Ectodermal cell (in vitro differentiated cells): ENCODE results near the gene AIP.

ENCODE experiments used
- H3K27ac ChIP-seq: 2 replicates; pipeline ENCODE4 v1.7.0; 2013; ENCODE audit warnings: mild to moderate bottlenecking, low read depth, low read length; ENCODE audit not compliant: insufficient read depth, poor library complexity, severe bottlenecking
- H3K27me3 ChIP-seq: 2 replicates; pipeline ENCODE4 v1.7.0; 2013; ENCODE audit warnings: mild to moderate bottlenecking, low read length; ENCODE audit not compliant: insufficient read depth, control insufficient read depth, poor library complexity, severe bottlenecking
- H3K36me3 ChIP-seq: one replicate; pipeline ENCODE4 v1.7.0; 2013; ENCODE audit warnings: low read length; ENCODE audit not compliant: control insufficient read depth, insufficient read depth
- H3K4me1 ChIP-seq: one replicate; pipeline ENCODE4 v1.7.0; 2013; ENCODE audit warnings: low read length; ENCODE audit not compliant: control insufficient read depth, insufficient read depth
- H3K4me3 ChIP-seq: 2 replicates; pipeline ENCODE4 v1.7.0; 2013; ENCODE audit warnings: low read depth, low read length, control low read depth; ENCODE audit not compliant: insufficient read depth
- H3K9me3 ChIP-seq: 2 replicates; pipeline ENCODE4 v1.7.0; 2013; ENCODE audit warnings: mild to moderate bottlenecking, low read length, moderate library complexity; ENCODE audit not compliant: control insufficient read depth
- WGBS, 2 experiments: methylation state at CpG; one replicate each; pipeline ENCODE4 v1.1.7; 2013; ENCODE audit warnings: missing lambda C conversion rate in 2 of 2; 5-methylcytosine and 5-hydroxymethylcytosine counted together

The AIP gene

DNA sequence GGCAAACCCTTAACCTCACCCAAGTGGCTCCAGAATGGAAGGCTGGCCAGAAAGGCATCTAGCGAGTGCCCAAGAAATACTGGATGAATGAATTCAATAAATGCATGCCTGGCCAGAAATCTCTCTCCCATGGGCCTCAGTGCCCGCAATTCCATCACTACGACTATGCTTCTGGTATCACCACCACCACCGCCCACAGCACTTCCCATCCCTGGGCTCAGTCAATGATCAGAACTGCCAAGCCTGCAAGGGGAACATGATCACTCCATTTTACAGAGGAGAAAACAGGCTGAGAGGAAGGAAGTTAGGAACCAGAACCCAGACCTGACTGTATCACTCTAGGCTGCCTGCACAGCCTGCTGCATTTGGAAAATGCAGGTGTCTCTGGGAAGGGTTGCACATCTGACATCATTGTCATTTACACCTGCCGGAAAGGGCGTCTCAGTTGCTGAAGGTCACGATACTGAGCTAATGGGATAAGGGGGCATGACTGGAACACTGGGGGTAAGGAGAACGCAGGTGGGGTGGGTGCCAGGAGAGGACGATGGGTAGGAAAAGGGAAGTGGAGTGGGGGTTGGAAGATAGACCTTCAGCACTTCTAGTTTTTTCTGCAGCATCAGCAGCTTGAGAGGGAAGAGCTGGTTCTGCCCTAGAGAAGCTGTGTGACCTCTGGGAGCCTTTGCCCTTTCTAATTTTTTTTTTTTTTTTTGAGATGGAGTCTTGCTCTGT, 33.5 kb upstream of the AIP start:
- Histone ChIP-seq H3K4me1 (peaks cover 5% of the 10 kb centered on the region), H3K36me3 (no peaks in the 10 kb centered on the region), H3K27me3 (no peaks in the 10 kb centered on the region), H3K4me3 (no peak overlapping the region), H3K9me3 (no peaks in the 10 kb centered on the region), H3K27ac (no peak overlapping the region)
- 90 to 95% methylated on average over 9 of the region's 9 CpGs for WGBS, 2 experiments

DNA sequence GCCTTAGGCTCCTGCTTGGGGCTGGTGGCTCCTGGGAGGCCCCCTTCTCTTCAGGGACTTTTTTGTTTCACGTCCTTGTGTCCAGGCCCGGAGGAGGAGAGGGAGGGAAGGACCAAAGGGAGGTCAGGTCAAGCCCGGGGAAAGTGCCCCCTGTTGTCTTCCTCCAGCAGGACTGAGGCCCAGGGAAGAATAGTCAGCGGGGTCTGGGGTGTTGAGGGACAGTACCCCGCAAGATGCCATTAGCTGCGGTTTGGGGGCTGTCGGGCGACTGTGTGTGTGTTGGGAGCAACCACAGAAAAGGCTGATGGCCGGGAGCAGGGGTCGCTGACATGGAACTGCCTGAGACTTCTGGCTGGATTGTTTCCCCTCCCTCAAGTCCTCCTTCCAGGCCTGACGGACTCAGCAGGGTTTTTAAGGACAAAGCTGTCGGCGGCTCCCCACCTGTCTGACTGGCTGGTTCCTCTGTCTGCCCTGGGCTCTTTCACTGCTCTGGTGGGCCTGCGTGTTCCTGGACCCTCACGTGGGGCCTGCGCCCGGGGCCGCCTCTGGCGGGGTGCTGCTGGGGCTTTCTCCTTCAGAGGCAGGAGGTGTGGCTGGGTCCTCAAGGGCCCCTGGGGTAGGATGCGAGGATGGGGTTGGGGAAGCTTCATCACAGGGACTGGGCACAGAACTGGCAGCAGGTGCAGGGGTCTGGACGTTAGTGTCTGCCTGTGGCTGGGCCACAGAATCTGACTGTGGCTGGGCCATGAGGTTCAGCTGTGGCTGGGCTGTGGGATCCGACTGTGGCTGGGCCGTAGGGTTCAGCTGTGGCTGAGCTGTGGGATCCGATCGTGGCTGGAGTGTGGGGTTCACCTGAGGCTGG, 31.8 kb upstream of the AIP start:
- no peak overlapping the region for H3K27ac ChIP-seq
- H3K4me3 ChIP-seq: no peak overlapping the region
- 83% methylated on average over 25 of the region's 25 CpGs for WGBS, 2 experiments
- H3K9me3 ChIP-seq: no peaks in the 10 kb centered on the region
- H3K27me3 ChIP-seq: no peaks in the 10 kb centered on the region
- H3K36me3 ChIP-seq: no peaks in the 10 kb centered on the region
- peaks cover 5% of the 10 kb centered on the region for H3K4me1 ChIP-seq

DNA sequence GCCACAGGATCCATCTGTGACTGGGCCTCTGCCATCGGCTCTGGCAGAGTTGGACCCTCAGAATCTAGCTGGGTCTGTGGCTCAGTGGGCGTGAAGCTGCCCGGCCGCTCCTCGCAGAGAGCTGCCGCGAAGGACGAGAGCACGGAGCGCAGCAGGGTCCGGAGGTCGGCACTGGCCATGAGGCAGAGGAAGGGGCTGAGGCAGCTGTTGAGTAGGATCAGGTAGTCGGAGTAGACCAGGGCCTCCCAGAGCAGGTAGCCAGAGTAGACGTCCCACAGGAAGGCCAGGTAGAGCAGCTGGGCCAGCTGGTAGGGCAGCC, 31.2 kb upstream of the AIP start:
- Histone ChIP-seq H3K36me3 (no peaks in the 10 kb centered on the region), H3K9me3 (no peaks in the 10 kb centered on the region), H3K27me3 (no peaks in the 10 kb centered on the region), H3K27ac (no peak overlapping the region), H3K4me3 (no peak overlapping the region), H3K4me1 (peaks cover 5% of the 10 kb centered on the region)
- 92 to 94% methylated on average over 14 of the region's 14 CpGs for WGBS, 2 experiments

DNA sequence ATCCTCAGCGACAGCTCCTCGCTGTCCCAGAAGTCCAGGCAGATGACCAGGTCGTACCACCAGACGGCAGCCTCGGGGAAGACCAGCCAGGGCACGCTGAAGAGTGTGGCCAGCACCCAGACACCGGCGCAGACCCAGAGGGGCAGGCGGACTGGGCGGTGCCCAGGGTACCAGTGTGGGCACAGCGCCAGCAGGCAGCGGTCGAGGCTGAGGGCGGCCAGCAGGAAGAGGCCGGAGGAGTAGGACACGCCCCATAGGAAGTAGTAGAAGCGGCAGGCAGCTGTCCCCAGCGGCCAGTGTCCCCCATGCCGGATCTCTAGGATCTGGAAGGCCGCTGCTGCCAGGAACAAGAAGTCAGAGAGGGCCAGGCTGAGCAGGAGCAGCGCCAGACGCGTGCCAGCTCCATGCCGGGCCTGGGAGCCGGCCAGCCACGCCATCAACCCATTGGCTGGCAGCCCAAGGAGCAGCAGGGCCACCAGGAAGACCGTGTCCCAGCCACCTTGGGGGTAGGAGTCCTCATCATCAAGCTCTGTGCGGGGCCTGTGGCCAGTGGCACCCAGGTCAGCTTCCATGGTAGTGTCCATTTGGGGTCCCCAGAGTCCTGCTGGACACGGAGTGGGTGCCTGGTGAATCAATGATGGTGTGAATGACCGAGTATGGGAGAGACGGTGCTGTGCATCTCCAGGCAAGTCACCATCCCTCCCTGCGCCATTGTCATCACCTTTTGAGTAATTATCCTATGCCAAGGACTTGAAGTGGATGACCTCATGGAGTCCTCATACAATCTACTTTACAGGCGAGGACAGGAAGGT, 30.5 kb upstream of the AIP start, which contains the start of gene GPR152:
GPR152 (minus strand) TSS at position 589 of the 812 bp plus-strand sequence; CDS start at position 584, 5 bp downstream.
- Histone ChIP-seq H3K27me3 (no peaks in the 10 kb centered on the region), H3K4me1 (peaks cover 5% of the 10 kb centered on the region), H3K36me3 (no peaks in the 10 kb centered on the region), H3K4me3 (no peak within 1 kb of the TSS), H3K27ac (no peak within 1 kb of the TSS), H3K9me3 (no peaks in the 10 kb centered on the region)
- WGBS, 2 experiments: 94 to 95% methylated on average over 33 of the region's 33 CpGs

DNA sequence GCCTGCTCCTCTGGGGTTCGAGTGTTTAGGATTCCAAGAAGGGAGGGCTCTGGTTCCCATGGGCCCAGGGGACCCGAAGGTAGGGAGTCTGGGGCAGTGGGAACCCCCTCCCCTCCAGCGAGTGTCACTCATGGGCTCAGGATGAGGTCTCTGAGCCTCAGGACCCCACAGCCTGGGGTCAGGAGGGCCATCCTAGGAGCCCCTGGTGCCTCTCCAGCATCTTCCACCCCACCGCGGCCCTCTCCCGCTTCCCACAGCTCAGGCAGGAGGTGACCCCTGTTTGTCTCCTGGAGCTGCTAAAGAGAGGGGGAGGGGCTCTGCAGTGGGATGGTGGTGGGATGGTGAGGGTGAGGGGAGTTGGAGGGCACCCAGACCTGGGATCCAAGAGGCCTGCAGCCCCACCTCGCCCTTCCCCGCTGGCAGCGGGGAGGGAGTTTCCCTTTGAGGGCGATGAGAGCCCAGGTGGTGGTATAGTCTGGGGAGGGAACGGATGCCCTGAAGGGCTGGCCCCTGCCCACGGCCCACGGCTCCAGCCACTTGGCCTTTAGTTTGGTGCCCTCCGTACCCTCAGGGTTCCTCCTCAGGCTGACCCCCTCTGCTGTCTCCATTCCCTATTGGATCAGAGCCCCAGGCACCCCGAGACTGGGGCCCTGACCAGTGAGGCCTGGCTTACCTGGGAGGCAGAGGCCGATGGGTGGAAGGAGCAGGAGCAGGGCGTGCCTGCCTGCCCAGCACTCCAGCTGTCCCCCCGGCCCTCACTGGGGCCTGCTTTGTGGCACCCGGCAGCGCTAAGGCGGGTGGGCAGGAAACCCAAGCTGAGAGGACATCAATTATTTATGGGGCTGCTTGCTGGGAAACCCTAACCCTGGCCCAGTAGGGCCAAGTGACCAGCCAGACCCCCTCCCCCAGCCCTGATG, 28.8 kb upstream of the AIP start:
- WGBS, 2 experiments: 92 to 94% methylated on average over 21 of the region's 21 CpGs
- H3K27me3 ChIP-seq: no peaks in the 10 kb centered on the region
- H3K9me3 ChIP-seq: no peaks in the 10 kb centered on the region
- H3K36me3 ChIP-seq: no peaks in the 10 kb centered on the region
- H3K4me3 ChIP-seq: no peak overlapping the region
- peaks cover 5% of the 10 kb centered on the region for H3K4me1 ChIP-seq
- no peak overlapping the region for H3K27ac ChIP-seq

DNA sequence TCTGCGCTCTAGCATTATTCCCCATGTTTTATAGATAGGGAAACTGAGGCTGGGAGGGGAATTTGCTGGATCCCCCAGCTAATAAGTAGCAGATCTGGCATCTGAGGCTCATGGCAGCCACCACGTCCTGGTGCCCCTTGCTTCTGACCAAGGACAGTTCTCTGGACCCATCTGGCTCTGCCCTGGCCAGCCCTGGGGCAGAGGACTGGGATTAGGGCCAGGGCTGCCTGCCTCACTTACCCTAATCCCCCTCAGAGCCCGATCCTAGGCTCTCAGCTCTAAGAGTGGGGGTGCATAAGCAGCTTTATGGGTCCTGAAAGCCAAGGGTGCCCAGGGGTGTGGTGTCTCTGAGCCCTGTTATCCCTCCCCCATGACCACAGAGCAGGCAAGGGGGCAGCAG, 27.8 kb upstream of the AIP start, which contains the start of gene CABP4:
CABP4 (plus strand) TSS at position 301 of the 400 bp plus-strand sequence; CDS start at position 371, 70 bp downstream.
- H3K9me3 ChIP-seq: no peaks in the 10 kb centered on the region
- WGBS, 2 experiments: 88 to 90% methylated on average over 3 of the region's 3 CpGs

DNA sequence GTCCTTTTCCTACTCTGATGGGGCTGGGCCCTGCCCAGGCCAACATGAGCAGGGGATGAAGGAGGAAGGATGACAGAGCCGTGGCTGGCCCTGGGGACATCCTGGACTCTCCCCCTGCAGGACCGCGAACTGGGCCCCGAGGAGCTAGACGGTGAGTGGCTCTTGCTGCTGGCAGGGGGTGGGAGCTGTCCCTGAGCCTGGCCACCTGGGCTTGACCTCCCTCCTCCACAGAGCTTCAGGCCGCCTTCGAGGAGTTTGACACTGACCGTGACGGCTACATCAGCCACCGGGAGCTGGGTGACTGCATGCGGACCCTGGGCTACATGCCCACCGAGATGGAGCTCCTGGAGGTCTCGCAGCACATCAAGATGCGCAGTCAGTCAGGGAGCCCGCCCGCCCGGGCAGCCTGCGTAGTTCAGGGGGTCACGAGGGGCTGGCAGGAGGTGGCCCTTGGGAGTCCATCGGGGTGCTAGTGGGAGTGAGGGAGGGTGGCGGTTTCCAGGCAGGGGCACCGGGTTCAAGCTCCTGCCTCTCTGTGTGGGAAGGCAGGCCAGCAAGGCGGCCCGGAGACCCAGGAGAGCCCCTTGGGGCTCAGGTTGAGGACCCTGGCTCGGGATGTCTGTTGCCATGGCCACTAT, 26.6 kb upstream of the AIP start:
- Histone ChIP-seq H3K4me1 (no peaks in the 10 kb centered on the region), H3K27me3 (no peaks in the 10 kb centered on the region)

More for the DNA sequence above, 27.8 kb upstream of the AIP start, which contains the start of gene CABP4:
- Histone ChIP-seq H3K27me3 (no peaks in the 10 kb centered on the region), H3K4me1 (peaks cover 5% of the 10 kb centered on the region), H3K36me3 (no peaks in the 10 kb centered on the region), H3K4me3 (no peak within 1 kb of the TSS), H3K27ac (no peak within 1 kb of the TSS)

DNA sequence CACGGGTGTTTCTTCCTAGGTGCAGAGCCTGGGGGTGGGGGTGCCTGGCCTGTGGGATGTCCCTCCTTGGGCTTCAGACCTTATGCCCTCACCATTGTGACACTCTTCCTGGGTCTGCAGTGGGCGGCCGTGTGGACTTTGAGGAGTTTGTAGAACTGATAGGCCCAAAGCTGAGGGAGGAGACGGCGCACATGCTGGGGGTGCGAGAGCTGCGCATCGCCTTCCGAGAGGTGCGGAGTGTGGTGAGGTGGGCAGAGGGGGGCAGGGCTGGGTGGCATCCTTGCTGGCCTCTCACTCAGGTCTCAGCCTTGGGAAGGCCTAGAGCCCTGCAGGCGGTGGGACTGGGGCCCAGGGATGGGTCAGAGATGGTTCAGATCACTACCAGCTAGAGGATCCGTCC, 25.4 kb upstream of the AIP start:
- Histone ChIP-seq H3K4me1 (no peaks in the 10 kb centered on the region), H3K36me3 (no peaks in the 10 kb centered on the region), H3K9me3 (no peaks in the 10 kb centered on the region), H3K4me3 (no peak overlapping the region), H3K27ac (no peak overlapping the region), H3K27me3 (no peaks in the 10 kb centered on the region)
- WGBS, 2 experiments: 96% methylated on average over 12 of the region's 12 CpGs

More for the DNA sequence above, 26.6 kb upstream of the AIP start:
- H3K4me3 ChIP-seq: no peak overlapping the region
- WGBS, 2 experiments: 91% methylated on average over 25 of the region's 25 CpGs
- no peaks in the 10 kb centered on the region for H3K36me3 ChIP-seq
- no peak overlapping the region for H3K27ac ChIP-seq
- no peaks in the 10 kb centered on the region for H3K9me3 ChIP-seq

DNA sequence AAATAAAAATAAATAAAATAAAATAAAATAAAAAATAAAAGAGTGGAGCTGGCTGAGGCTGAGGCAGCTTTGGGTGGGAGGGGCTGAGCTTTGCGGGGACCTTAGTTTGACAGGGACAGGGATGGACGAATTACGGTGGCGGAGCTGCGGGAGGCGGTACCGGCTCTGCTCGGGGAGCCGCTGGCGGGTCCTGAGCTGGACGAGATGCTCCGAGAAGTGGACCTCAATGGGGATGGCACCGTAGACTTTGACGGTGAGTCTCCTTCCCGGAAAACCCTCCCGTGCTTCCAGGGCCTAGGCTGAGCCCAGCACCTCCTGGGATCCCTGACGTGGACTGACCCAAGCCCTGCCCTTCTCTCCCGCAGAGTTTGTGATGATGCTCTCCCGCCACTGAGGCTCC, 24.6 kb upstream of the AIP start:
- Histone ChIP-seq H3K27me3 (no peaks in the 10 kb centered on the region), H3K4me3 (no peak overlapping the region), H3K36me3 (no peaks in the 10 kb centered on the region), H3K9me3 (no peaks in the 10 kb centered on the region), H3K27ac (no peak overlapping the region), H3K4me1 (no peaks in the 10 kb centered on the region)
- WGBS, 2 experiments: 90 to 91% methylated on average over 19 of the region's 19 CpGs
